IPS DF 4.7 (cell line): ENCODE measurements around the gene HTR2C.
"Not testable (repeated sequence)": the region's sequence is repeated elsewhere in the genome, so short reads cannot be mapped to it uniquely, and the experiment has no call there.

Source experiments
- DNase-seq: peaks from one replicate; pipeline ENCODE4 v3.0.0-alpha.2; 2013; ENCODE audit warnings: low spot score; ENCODE audit errors: extremely low read depth

The HTR2C gene

DNA sequence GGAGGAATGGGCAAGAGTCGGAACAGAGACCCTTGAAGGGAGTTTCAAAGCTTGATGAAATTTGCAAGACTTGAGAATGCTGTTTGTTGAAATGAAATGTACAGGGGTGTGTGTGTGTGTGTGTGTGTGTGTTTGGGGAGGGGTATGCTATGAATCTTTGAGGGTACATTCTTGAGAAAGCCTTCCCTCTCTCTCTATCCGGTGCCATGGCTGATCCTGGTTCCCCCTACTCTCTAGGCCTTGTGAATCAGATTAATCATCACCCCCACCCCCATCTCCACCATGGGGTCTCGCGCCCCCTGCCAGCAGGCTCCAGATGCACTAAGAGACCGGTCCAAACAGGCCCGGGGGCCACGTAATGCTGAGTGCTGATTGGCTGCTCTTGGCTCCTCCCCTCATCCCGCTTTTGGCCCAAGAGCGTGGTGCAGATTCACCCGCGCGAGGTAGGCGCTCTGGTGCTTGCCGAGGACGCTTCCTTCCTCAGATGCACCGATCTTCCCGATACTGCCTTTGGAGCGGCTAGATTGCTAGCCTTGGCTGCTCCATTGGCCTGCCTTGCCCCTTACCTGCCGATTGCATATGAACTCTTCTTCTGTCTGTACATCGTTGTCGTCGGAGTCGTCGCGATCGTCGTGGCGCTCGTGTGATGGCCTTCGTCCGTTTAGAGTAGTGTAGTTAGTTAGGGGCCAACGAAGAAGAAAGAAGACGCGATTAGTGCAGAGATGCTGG lies at the start of gene HTR2C:
HTR2C (plus strand) TSS at position 441 of the 729 bp plus-strand sequence. CDS start 142,851 bp downstream, outside the sequence.
- no peak for DNase-seq

DNA sequence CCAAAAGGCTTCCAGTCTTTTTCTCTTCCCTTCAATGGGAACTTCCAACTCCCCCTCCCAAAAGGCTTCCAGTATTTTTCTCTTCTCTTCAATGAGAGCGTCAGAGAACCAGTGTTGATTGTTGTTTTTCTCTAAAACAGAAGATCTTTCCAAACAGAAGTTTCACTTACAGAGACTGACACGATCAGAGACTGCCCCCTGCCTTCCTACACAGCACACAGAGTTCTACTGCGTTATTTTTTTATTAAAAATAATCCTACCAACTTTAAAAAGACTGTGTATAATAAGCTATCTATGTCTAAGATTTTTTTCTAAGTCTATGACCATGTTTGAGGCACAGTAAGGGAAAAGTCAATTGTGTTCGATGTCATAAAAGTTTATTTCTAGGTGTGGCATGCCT lies 3.5 kb upstream of the HTR2C start:
- DNase-seq: no peak

DNA sequence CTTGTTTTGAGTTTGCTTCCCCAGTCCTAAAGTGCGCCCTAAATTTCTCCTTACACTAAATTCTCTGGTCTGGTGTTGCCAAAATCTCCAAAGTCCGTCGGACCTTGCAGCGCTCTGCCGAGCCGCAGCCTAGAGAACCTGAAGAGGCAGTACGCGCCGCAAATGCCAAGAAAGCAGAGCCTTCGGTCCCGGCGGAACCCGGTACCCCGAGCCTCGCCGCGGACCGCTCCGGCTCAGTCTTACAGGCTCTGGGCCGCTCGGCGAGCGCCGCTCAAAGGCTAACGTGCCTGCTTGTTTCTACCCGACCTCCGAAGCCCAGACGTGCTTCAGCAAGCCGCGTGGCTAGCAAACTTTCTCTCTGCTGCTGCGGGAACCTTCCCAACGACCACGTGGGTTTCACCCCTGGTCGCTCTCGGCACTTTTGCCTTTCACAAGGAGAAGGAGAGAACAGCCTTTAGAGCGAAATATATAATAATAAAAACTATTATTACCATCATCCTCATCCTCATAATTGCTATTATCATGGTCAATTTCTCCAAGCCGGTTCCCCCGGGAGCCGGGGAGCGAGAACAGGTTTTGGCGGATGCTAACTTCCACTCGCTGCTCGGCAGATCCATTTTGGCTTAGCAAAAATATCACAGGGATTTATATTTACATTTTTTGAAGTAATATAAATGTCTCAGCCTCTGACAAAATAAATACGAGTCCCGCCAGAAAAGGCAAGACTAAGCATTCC lies 2.2 kb upstream of the HTR2C start:
- DNase-seq: no peak

DNA sequence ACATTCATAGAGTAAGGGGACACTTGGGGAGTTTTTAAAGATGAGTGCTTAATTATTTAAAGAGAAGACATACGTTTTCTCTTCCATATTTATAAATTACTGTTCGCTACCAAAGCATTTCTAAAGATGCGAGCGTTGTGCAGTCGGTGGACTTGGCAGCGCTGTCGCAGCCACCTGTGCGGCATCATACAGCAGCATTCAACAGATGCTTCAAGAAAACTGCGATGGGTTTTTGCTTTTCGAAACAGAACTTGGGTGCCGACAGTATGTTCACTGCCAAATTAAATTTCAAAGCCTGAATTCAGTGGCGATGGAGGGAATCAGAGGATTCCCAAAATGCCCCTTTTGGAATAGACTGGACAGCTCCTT lies 1.6 kb upstream of the HTR2C start:
- no peak for DNase-seq

DNA sequence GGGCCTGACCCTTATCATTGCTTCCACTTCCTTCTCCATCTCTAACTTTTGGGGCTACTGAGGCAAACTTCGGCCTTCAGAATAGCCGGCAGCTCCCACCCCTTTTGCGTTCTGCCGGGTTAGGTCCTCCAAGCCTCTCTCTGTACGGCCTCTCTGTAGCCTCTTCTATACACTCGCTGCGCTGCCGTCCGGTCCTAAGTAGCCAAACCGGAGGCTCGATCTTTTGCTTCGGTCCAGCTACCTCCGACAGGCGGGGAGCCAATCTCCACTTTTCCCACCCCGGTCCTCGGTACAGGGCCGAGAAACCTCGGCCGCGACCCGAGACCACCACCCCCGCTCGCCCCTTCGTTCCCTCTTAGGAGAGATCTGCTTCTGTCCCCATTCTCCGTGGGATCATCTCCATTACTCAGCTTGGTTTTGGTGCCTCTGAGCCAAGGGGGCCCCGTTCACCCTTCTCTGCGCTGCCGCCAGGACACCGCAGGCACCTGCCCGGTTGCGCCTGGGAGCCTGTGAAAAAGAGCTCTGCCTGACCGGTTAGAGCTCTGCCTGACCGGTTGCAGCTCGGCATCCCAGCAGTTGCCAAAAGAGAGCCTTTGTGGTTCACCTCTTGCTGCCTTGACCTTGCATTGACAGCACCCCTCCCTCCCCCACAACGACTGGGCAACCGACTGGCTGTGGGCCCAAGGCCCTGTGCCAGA lies 1.0 kb upstream of the HTR2C start:
- DNase-seq: no peak

DNA sequence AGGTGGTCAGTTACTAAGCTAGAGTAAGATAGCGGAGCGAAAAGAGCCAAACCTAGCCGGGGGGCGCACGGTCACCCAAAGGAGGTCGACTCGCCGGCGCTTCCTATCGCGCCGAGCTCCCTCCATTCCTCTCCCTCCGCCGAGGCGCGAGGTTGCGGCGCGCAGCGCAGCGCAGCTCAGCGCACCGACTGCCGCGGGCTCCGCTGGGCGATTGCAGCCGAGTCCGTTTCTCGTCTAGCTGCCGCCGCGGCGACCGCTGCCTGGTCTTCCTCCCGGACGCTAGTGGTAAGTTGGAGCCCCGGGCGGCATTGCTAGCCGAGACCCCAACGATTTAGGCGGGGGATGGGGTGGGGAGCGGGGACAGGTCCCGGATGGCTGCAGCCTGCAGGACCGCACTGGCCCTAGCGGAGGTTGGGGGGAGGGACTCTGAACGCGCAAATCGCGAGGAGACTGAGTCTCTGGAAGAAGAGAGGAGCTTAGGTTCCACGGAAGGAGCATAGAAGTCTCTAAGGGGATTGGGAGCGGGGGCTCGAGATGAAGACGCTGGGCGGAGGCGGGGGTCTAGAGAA lies 573 bp downstream of the HTR2C start:
- no peak for DNase-seq

DNA sequence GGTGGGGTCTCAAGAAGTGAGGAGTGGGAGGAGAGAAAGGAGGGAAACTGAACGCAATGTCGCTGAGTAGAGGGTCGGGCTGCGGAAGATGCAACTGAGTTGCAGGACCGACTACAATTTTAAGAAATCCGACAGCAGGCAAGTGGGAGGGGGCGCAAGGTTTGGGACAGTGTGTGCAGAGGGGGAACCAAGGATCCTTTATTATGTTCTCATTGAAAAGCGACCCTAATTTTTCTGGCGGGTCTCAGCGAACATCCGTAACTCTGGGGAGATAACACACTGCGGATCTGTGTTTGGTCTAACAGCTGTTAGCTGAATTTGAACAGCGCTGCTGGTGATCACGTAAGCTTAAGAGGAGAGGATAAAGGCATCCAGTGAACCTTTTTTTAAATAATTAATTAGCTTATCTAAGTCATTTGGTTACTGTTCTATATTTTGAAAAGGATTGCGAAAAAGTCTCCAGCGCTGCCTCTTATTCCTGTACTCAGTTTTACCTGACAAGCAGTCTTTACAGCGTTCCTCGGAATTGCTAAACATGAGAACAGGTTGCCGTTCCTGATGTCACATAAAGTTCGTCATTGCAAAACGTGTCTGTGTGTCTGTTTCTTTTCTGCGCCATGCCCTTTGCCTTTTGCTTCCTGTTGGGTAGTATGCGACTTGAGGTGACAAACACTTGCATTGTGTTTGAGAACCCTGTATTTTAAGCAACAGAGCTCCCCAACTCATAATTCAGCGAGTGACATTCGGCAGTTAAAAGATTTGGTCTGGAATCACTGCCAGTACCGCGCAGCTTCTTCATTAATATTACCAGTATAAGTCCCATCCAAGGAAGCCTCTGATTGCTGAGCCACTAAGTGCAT lies 1.3 kb downstream of the HTR2C start:
- no peak for DNase-seq

DNA sequence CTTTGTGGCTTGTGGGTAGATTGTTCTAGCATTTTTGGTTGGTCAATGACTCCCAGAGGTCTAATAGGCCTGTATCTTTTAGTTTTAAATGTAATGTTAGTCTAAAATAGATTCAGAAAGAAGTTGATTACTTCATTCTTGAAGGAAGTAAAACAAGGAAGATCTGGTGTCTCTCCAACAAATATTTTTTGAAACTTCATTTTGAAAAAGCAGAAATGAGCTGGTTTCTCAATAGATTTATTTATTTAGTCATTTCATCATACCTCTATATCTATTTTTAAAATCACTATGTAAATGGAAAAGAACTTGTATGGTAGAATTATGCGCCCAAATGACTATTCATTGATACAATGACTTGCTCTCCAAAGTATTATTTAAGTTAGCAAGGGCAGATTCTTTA lies 7.2 kb downstream of the HTR2C start:
- DNase-seq: no peak

DNA sequence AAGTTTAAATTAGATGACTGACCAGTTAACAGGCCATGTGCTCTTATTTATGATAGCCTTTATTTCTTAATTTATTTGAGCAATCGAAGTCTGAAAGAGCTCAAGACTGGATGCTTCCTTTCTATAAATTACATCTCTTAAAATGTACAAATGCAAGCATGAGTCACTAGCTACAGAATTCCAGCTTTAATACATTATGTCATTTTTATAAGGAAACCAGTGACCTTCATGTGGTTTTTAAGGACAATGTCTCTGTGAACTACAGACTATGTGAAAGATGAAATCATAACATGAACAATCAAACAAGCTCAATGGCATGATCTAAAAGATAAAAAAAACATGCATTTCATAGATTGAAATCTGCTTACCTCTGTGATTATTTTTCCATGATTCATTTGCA lies 15.4 kb downstream of the HTR2C start:
- no peak for DNase-seq

DNA sequence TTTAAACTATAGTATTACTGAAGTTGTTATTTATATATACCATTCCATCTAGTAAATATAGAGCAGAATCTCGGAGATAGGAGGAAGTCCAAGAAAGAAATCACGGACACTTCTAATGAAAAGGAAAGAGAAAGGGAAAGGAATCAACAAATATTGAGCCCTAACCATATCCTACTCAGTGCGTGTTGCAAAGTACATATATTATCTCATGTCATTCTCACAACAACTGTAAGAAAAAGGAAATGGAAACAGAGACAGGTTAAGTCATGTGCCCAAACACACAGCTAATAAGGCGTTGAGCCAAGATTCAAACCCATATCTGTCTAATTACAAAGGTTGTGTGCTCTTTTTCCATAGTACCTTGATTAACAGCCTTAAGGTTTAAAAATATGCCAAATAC lies 16.0 kb downstream of the HTR2C start:
- no peak for DNase-seq

DNA sequence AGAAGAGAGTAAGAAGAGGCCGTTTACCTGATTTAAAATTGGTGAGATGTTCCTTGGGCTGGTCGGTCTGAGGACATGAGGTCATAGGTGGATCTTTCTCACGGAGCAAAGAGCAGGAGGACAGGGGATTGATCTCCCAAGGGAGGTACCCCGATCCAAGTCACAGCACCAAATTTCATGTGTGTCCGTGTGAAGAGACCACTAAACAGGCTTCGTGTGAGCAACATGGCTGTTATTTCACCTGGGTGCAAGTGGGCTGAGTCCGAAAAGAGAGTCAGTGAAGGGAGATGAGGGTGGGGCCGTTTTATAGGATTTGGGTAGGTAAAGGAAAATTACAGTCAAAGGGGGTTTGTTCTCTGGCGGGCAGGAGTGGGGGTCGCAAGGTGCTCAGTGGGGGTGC lies 22.7 kb downstream of the HTR2C start:
- not testable (repeated sequence) for DNase-seq

DNA sequence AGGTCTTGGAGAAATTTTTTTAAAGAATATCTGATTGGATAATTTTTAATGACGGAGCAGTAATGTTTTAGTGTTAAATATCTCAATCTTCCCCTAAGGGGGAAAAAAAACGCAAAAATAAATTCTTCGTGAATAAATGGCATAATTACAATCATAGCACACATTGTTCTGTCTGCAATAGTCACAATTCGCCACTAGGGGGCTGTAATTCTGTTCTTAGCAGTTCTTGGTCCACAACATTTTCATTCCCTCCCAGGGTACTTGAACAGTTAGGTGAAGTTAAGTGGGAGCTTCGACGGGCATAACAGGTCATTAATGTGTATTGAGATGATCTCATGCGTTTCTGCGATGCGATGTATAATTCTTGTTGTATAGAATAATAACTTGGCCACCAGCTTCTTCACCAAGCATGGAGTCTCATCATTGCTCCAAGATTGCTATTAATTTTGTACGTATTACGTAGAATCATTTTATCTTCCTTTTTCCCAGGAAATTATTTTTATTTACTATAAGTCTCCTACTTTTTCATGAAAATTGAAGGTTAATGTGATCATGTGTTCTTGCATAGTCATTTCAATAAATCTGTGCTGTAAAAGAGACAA lies 27.2 kb downstream of the HTR2C start:
- no peak for DNase-seq

DNA sequence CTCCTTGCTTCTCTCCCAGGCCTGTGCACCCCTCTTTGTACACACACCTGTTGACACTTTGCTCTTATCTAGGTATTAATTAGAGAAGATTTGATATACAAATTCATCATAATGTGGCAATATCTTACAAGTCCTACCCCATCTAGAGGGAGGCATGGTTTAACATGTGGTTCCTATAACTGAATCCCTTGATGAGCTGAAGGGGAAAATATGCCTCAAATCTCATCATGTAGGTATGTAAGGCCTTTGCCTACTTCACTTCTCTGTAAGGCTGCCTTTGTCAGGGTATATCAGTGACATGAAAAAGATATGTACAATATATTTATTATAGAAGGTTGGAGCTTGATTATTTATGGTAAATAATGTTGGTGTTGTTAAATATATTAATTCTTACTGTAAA lies 31.9 kb downstream of the HTR2C start:
- no peak for DNase-seq

DNA sequence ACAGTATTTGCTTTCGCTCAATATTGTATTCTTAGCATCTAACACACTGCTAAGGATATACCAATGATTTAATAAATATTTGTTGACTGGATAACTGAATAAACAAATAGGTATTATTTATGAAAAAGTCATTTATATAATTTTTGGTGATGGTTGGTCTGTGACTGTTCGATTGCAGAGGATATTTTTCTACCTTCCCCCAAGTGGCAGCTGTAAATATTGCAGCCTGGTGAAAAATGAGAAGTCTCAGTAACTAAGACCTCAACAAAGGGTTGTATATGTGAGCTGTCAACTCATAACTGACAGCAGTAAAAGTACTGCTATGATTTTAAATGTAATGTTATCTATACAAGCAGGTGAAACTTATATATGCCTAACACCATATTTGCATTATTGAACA lies 36.0 kb downstream of the HTR2C start:
- DNase-seq: no peak

DNA sequence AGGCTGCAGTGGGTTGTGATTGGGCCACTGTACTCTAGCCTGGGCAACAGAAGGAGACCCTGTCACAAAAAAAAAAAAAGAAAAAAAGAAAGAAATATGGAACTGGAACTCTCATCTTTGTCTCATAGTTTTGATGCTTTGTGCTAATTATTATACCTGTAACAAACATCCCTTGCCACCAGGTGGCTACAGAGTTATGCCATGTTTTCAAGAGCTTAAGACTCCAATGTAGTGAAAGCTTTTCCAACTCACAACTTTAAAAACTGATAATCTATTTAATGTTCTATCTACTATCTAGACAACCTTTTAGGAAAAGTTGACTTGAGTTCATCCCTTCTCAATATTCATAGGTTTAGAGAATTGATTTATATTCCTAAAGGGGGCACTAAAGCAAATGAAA lies 42.4 kb downstream of the HTR2C start:
- DNase-seq: no peak

DNA sequence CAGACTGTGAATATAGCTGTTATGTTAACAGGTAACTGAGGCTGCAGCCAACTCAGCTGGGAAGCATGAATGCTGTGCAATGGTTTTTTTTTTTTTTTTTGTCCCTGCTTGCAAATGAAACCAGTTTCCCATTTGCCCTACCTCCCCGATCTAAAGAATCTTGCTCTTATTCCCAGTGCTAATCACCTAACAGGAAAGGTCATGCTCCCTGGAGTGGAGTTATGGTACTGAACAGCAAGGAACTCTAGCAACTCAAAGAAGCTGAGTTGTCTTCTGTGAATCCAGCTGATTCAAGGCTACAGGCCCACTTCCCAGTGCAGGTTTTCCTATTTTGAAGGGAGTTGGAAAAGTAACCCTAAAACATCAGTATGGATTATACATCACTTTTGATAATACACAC lies 52.1 kb downstream of the HTR2C start:
- no peak for DNase-seq

DNA sequence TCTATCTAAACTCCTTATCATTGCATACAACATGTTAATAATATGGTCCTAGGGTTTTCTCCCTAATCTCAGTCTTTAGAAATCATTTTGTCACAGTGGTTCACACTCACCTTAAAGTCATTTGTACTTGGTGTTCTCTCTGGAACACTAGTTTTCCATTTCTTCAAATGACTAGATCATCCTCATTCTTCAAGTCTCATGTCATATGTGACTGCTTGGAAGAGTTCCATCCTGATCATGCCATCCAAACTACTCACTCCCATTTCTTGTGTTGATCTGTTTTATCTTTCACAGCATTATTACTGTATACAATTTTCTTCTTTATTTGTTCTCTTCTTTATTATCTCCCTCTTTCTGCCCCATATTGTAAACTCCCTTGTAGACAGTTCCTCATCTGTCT lies 66.5 kb downstream of the HTR2C start:
- no peak for DNase-seq

DNA sequence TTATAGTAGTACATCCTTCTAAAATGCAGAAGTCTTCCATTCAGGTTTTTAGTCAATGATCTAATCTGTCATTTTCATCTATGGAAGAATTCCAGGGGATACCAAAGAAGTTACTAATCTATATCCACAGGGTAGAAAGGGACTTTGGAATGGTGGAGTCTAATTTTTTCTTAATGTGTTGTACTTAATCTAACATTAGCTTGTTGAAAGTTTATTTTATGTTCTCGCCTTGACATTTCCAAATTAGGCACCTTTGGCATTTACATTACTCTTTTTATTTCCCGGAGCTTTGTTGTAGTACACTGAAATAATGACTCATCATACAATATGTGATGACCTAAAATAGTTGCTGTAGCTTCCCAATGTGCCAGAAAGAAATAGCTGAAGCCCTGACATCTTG lies 91.5 kb downstream of the HTR2C start:
- no peak for DNase-seq

DNA sequence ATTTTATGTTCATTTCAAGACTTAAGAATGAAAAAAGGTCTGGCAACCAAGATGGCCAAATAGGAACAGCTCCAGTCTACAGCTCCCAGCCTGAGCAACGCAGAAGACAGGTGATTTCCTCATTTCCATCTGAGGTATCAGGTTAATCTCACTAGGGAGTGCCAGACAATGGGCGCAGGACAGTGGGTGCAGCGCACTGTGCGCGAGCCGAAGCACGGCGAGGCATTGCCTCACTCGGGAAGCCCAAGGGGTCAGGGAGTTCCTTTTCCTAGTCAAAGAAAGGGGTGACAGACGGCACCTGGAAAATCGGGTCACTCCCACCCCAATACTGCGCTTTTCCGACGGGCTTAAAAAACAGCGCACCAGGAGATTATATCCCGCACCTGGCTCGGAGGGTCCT lies 116.6 kb downstream of the HTR2C start:
- DNase-seq: not testable (repeated sequence)

DNA sequence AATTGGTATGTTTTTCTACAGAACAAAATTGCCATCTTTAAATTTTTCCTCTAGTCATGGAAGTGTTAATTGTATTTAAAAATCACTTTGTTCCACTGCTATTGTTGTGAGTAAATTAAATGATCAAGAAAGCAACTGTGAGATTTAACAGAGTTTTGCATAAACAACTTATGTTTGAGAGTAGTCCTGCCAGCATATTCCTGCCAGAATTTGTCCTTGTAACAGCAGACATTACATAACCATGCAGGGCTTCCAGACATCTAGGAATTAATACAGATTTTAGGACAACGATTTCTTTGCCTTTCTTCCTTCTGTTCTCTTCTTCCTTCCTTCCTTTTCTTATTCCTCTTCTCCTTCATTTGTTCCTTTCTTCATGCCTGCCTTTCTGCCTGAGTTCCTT lies 125.5 kb downstream of the HTR2C start:
- no peak for DNase-seq

DNA sequence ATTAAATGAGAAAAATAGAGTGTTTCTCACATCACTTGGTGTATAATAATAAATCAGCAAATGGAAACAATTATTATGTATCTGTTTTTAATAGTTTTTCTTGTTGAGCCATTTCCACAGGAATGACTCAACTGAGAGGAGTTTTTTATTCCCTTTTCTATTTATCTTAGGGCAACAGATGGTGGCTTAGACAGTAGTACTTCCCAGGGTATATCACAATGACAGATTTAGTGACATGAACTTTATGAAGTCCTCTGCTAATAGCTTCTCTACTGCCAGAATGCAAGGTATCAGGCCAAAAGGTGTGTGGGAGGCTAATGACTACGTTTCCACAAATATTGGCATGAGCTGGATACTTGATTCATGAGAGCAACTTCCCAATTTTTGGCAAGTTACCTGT lies 126.7 kb downstream of the HTR2C start:
- DNase-seq: no peak
